Hematopoietic multipotent progenitor cell treated with erythropoietin and hydrocortisone succinate and interleukin-3 and kit ligand, for 17 days (in vitro differentiated cells): ENCODE measurements around the gene ANKRD13C.

Experiments used
- DNase-seq: peaks from one replicate; pipeline ENCODE4 v3.0.0-alpha.2; 2015; ENCODE audit warnings: low spot score

The ANKRD13C gene

GRCh38 chr1:70220517-70221237 is 133.8 kb downstream of the ANKRD13C start:
- no peak for DNase-seq

- no peak for DNase-seq
Measured at GRCh38 chr1:70220015-70220414, 134.5 kb downstream of the ANKRD13C start.

GRCh38 chr1:70211541-70211940 is 143.0 kb downstream of the ANKRD13C start:
- DNase-seq, result no peak

GRCh38 chr1:70210820-70211219 is 143.7 kb downstream of the ANKRD13C start:
- no peak for DNase-seq
